LoVo (cell line): Measurements from ENCODE around the gene UBE3B.

ENCODE experiments used
- DNase-seq: peaks from one replicate; pipeline ENCODE4 v3.0.0-alpha.2; 2016; ENCODE audit warnings: low spot score

Gene UBE3B

DNA sequence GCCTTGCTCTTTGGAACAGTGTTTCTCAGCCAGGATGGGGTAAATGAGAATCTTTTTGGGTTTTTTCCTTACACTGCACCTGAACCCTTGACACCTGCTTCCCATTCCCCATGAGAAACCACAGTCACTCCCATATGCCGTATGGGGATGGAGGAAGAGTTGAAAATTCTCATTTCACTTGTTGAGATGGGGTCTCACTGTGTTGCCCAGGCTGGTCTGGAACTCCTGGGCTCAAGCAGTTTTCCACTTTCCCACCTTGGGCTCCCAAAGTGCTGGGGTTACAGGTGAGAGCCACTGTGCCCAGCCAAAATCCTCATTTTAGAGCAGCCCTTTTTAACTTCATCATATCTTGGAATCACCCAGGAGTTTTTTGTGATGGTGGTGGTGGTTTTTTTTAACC lies 99.9 kb downstream of the UBE3B start:
- no peak for DNase-seq

DNA sequence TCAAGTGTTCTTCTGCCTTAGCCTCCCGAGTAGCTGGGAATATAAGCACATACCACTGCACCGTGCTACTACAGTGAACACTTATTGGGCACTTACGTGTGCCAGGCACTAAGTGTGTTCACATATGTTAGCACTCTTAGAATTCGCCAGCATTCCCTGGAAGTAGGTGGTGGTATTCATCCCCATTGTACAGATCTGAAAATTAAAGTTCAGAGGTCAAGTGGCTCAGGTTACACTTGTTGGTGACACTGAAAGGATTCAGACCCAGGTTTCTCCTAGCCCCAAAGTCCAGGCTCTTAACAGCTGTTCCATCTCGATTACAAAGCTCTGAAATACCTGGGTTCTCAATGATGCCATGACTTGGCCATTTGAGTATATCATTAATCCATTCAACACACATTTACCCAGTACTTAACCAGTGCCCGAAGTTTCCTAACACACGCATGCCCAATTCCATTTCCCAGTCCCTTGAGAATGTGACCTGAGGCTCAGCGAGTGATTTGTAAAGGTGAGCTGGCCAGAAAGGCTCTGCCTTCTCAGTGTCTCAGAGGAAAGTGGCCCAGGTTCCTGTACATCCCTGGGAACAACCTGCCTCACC lies 101.0 kb downstream of the UBE3B start:
- DNase-seq, result no peak

DNA sequence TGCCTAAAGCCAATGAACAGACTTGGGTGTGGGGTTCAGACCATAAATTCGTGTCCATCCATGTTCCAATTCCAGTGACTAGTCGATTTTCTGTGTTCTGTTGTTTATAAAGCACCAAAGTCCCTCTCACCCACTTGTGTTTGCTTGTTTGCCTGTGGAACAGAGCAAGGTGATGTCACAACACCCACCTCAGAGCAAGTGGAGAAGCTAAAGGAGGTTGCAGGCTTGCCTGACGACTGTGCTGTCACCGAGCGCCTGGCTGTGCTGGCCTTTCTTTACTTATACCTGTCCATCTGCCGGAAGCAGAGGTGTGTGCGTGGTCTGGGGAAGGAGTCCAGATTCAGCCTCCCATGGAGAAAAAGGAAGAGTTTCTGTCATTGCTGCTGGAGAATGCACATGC lies 102.2 kb downstream of the UBE3B start:
- DNase-seq, result no peak

DNA sequence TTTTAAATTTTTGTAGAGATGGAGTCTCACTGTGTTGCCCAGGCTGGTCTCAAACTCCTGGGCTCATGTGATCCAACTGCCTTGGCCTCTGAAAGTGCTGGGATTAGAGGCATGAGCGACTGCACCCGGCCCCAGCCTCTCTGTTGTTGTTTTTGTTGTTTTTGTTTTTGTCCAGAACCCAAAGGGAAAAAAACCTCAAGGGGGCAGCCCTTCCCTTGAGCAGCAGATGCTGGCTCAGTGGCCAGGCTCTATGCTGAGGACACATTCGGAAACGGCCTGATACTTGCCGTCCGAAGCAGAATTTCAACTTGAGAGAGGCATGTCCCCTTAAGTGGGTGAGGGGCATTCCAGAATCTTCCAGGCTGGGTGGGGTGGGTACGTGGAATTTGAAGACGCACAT lies 102.8 kb downstream of the UBE3B start:
- DNase-seq, result no peak

DNA sequence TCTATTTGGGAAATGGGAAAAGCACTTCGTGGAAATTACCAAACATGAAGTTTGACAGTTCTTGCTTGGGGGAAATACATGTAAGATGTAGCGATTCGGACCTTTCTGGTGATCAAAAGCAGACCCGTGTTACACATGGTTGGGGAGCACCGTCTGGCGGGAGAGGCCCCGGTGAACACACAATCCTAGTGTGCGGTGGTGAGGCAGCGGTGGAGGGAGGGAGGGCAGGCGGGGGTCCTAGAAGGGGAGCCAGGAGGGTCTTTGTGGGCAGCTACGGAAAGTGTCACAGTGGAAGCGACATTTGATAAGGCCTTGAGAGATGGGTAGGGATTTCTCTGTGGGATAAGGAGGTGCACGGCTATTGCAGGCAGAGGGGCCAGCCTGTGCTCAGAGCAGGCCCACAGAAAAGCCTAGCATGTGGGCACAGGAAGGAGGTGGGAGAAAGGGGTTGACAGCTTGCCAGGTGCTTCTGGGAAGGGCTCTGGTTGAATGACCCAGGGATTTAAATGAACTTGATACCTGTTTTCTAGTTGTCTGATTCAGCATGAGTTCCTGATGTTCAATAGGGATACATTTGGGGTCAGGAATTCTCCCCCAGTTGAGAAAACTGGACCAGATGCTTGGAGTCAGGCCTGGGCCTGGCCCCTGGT lies 103.4 kb downstream of the UBE3B start:
- DNase-seq, result no peak

DNA sequence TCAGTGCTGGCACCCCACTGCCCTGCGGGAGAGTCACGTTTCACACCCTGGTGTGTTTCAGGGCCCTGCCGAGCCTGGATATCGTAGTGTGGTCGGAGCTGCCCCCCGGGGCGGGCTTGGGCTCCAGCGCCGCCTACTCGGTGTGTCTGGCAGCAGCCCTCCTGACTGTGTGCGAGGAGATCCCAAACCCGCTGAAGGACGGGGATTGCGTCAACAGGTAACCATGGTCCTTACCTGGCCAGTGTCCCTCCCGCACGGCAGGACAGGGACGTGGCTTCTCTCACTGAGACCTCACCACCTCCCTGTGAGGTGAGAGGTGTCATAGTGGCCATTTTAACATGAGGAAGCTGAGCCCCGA lies 103.9 kb downstream of the UBE3B start:
- DNase-seq, result no peak

DNA sequence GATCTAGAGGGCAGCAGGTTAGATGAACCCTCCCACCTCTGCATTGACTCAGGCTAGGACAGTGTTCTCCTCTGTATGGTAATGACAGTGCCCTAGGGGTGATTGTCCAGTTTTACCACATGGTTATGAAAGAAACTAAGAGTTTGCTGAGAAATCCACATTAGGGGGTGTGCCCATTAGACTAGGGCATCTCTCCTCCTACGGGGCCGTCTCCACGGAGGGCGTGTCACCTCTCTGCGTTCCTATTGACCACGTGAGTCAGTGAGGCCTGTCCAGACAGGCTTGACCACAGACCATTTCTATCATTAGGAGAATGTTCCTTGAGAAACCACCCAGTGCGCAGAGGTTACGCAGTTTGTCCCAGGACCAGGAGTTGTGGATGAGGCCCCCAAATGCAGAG lies 104.4 kb downstream of the UBE3B start:
- no peak for DNase-seq

DNA sequence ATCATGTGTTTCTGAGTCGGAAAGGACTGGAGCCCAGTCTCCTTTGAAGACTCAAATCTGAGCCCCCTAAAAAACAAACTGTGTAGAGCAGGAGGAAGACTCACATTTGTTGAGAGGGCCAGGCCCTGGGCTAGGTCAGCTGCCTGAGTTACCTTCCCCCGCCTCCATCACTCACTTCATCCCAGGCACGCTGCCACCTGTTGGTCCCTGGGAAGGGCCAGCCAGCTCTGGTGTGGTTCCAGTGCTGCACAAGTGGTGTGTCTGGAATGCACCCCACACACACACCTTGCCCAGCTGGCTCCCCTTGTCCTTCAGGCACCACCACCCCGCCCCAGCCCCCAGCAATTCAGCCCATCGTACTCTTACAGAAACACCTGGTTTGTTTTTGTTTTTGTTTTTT lies 105.2 kb downstream of the UBE3B start:
- DNase-seq, result no peak

DNA sequence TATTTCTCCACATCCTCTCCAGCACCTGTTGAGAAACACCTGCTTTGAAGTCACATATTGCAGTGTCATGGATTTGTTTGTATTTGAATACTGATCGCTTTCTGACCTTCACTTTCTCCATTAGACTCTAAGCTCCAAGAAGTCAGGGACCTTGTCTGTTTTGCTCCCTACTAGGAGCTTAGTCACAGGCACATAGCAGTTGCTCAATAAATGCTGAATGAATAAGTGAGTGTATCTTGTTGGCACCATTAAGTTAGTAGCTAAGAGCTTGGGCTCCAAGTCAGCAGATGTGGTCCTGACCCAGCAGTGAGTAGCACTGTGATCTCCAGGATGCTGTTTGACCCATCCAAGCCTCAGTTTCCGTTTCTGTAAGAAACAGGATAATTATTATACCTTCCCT lies 106.3 kb downstream of the UBE3B start:
- DNase-seq, result no peak
